ENCODE results near the gene MBNL3. TPM values are rescaled to one million over a fixed set of nuclear protein-coding genes. Genes with fewer than 3 reads are reported as not detected.

MBNL3 gene, protein sequence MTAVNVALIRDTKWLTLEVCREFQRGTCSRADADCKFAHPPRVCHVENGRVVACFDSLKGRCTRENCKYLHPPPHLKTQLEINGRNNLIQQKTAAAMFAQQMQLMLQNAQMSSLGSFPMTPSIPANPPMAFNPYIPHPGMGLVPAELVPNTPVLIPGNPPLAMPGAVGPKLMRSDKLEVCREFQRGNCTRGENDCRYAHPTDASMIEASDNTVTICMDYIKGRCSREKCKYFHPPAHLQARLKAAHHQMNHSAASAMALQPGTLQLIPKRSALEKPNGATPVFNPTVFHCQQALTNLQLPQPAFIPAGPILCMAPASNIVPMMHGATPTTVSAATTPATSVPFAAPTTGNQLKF
- total RNA-seq = 3.8 to 7.5 TPM (median 4.5 TPM) in 3 replicates
- long read RNA-seq, partial matches to known transcripts = 0 of 3 reads
- long read RNA-seq, other reads (novel, unspliced or antisense) = 3 of 3 reads

DNA sequence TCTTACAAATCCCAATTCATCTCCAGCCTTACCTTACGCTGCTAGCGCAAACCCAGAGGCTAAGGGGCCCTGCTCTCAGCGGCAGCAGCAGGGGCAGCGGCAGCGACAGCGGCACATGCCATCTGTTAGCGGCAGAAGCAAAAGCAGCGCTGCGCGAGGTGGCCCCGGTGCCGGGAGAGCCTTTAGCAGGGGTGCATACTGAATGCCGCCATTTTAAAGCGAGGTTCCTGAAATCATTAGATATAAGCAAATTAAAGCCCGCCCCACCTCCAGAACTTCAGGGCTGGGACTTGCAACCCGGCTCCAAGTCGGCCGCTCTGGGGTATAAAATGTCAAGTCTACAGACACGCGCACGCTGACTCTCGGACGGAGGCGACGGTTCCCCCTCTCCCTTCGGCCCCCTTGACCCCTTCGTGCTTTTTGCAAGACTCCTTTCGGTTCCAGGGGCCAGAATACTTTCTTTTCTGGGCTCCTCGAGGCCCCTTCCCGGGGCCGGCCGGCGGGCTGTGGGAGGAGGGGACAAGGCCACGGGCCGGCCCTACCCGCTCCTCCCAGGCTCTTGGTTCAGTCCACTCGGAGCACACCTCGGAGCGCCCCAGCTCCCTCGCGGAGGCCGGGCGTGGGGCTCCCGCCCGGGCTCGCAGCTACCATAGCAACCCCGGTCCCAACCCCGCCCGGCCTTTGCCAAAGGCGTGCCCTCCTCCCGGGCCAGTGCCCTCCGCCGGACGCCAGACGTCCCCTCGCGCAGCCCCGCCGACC is at the start of gene MBNL3:
Gene MBNL3, minus strand, starts transcription at position 220 of the 759 bp plus-strand sequence. CDS start 49,427 bp downstream, outside the sequence.
- Mint-ChIP-seq H3K27me3 (ENCODE audit: low read depth) (peaks cover 10% of the 10 kb centered on the region), H3K27ac (ENCODE audit: unreplicated experiment) (peak within 1 kb of the TSS; percentile 79)
- DNase-seq (ENCODE audit: low spot score) = peak; percentile 92

DNA sequence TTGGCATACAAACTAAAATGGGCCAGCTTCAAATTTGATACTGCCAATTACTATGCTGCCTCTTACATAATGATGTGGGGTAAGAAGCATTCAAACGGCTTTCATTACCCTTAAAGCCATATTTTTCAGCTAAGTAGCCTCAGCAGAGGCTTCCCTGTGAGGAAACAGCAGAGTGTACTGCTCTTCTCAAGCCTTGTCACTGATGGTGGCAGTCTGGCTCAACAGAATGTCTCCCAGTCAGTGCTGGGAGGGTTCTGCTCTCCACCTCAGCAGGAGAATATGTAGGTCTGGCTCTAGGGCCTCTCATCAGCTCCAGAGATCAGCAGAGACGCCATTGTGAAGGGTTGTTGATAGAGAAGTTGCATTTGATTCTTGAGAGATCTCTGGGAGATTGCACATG is 44.6 kb upstream of the MBNL3 start:
- Mint-ChIP-seq H3K27ac (ENCODE audit: unreplicated experiment) (no peak overlapping the region), H3K4me3 (ENCODE audit: unreplicated experiment) (no peak overlapping the region), H3K27me3 (ENCODE audit: low read depth) (peaks cover 1% of the 10 kb centered on the region), H3K36me3 (ENCODE audit: low read depth) (no peaks in the 10 kb centered on the region), H3K4me1 (ENCODE audit: low read depth) (no peaks in the 10 kb centered on the region), H3K9me3 (ENCODE audit: low read depth) (no peaks in the 10 kb centered on the region)
- no peak for TF ChIP-seq CTCF (IDR thresholded peaks at IDR 0.05)
- DNase-seq (ENCODE audit: low spot score) = no peak

More for the DNA sequence above, at the start of gene MBNL3:
- H3K36me3 Mint-ChIP-seq (ENCODE audit: low read depth) = no peaks in the 10 kb centered on the region
- TF ChIP-seq CTCF (IDR thresholded peaks at IDR 0.05) = no peak
- no peaks in the 10 kb centered on the region for H3K9me3 Mint-ChIP-seq (ENCODE audit: low read depth)
- peak within 1 kb of the TSS; percentile 92 for H3K4me3 Mint-ChIP-seq (ENCODE audit: unreplicated experiment)
- H3K4me1 Mint-ChIP-seq (ENCODE audit: low read depth) = peaks cover 12% of the 10 kb centered on the region

GRCh38 chrX:132532913-132533312 is 44.1 kb upstream of the MBNL3 start:
- H3K27me3 Mint-ChIP-seq (ENCODE audit: low read depth) = peaks cover 5% of the 10 kb centered on the region
- no peaks in the 10 kb centered on the region for H3K4me1 Mint-ChIP-seq (ENCODE audit: low read depth)
- H3K27ac Mint-ChIP-seq (ENCODE audit: unreplicated experiment) = no peak overlapping the region
- H3K4me3 Mint-ChIP-seq (ENCODE audit: unreplicated experiment) = no peak overlapping the region
- H3K9me3 Mint-ChIP-seq (ENCODE audit: low read depth) = no peaks in the 10 kb centered on the region
- TF ChIP-seq CTCF (IDR thresholded peaks at IDR 0.05) = no peak
- no peak for DNase-seq (ENCODE audit: low spot score)
- H3K36me3 Mint-ChIP-seq (ENCODE audit: low read depth) = no peaks in the 10 kb centered on the region

- Mint-ChIP-seq H3K27me3 (ENCODE audit: low read depth) (peaks cover 8% of the 10 kb centered on the region), H3K36me3 (ENCODE audit: low read depth) (no peaks in the 10 kb centered on the region), H3K4me3 (ENCODE audit: unreplicated experiment) (no peak overlapping the region), H3K4me1 (ENCODE audit: low read depth) (no peaks in the 10 kb centered on the region), H3K9me3 (ENCODE audit: low read depth) (no peaks in the 10 kb centered on the region), H3K27ac (ENCODE audit: unreplicated experiment) (no peak overlapping the region)
- DNase-seq (ENCODE audit: low spot score) = no peak
- TF ChIP-seq CTCF (IDR thresholded peaks at IDR 0.05) = no peak
Measured at GRCh38 chrX:132532097-132532496, 43.3 kb upstream of the MBNL3 start.

- Mint-ChIP-seq H3K4me3 (ENCODE audit: unreplicated experiment) (no peak overlapping the region), H3K27ac (ENCODE audit: unreplicated experiment) (no peak overlapping the region), H3K27me3 (ENCODE audit: low read depth) (peaks cover 9% of the 10 kb centered on the region), H3K36me3 (ENCODE audit: low read depth) (no peaks in the 10 kb centered on the region), H3K9me3 (ENCODE audit: low read depth) (no peaks in the 10 kb centered on the region), H3K4me1 (ENCODE audit: low read depth) (no peaks in the 10 kb centered on the region)
- DNase-seq (ENCODE audit: low spot score) = no peak
- no peak for TF ChIP-seq CTCF (IDR thresholded peaks at IDR 0.05)
Measured at GRCh38 chrX:132520792-132521191, 32.0 kb upstream of the MBNL3 start.
